IMR-90 (cell line): Measurements from ENCODE around the gene SYNPO2L.

Experiments used
- BHLHE40 ChIP-seq: fragments of 150-350 bp; IDR thresholded peaks from 2 replicates; pipeline ENCODE4 v1.6.1; 2016; ENCODE audit warnings: mild to moderate bottlenecking, low read depth, low read length
- CEBPB ChIP-seq: IDR thresholded peaks from 2 replicates; pipeline ENCODE4 v1.6.1; 2012; ENCODE audit warnings: low read depth, low read length, improper control_type of control experiment
- CHD1 ChIP-seq: IDR thresholded peaks from 2 replicates; pipeline ENCODE4 v1.6.1; 2012; ENCODE audit warnings: low read depth, low read length, improper control_type of control experiment
- CTCF ChIP-seq: conservative IDR thresholded peaks from 2 replicates; pipeline ENCODE4 v1.5.1; 2012; ENCODE audit warnings: mild to moderate bottlenecking, low read depth, low read length, improper control_type of control experiment
- FOS ChIP-seq: fragments of 150-350 bp; IDR thresholded peaks from 2 replicates; pipeline ENCODE4 v1.6.1; 2016; ENCODE audit warnings: low read depth, low read length
- MAZ ChIP-seq: IDR thresholded peaks from 2 replicates; pipeline ENCODE4 v1.6.1; 2012; ENCODE audit warnings: low read depth, mild to moderate bottlenecking, low read length, improper control_type of control experiment, moderate library complexity, borderline replicate concordance
- MXI1 ChIP-seq: IDR thresholded peaks from 2 replicates; pipeline ENCODE4 v1.6.1; 2012; ENCODE audit warnings: low read depth, mild to moderate bottlenecking, low read length, moderate library complexity, borderline replicate concordance
- POLR2A ChIP-seq: IDR thresholded peaks from 2 replicates; pipeline ENCODE4 v1.6.1; 2012; ENCODE audit warnings: mild to moderate bottlenecking, low read depth, low read length
- RAD21 ChIP-seq: IDR thresholded peaks from 2 replicates; pipeline ENCODE4 v1.6.1; 2012; ENCODE audit warnings: low read length, improper control_type of control experiment
- SMC3 ChIP-seq: fragments of 150-350 bp; IDR thresholded peaks from 2 replicates; pipeline ENCODE4 v1.6.1; 2016; ENCODE audit warnings: low read depth, mild to moderate bottlenecking, antibody characterized with exemption, low read length, moderate library complexity
- USF2 ChIP-seq: fragments of 150-350 bp; IDR thresholded peaks from 2 replicates; pipeline ENCODE4 v1.6.1; 2017; ENCODE audit warnings: mild to moderate bottlenecking, antibody characterized with exemption, low read length, low read depth

- TF ChIP-seq CTCF (no peak), RAD21 (no peak), POLR2A (no peak), BHLHE40 (no peak), FOS (no peak), CEBPB (0 out of 2 replicates have a peak, but pooled peaks have one; percentile 15), MAZ (no peak), MXI1 (no peak), CHD1 (no peak), USF2 (no peak), SMC3 (no peak)
Observed at GRCh38 chr10:73629165-73629564, 26.7 kb downstream of the SYNPO2L start.
